GM18505 (cell line): ENCODE measurements around the gene SPC24.

Experiments used
- ATAC-seq: cut with Tn5 transposase; IDR thresholded peaks from one replicate; pipeline ENCODE4 v1.9.1; 2021; ENCODE audit not compliant: unreplicated experiment
- POLR2A ChIP-seq: IDR thresholded peaks from 4 replicates; pipeline ENCODE4 v1.6.1; 2011; ENCODE audit warnings: borderline replicate concordance; ENCODE audit not compliant: insufficient read depth, insufficient read length; ENCODE audit errors: extremely low read depth

The SPC24 gene

GRCh38 chr19:11197291-11198174 lies 42.0 kb upstream of the SPC24 start, which contains the start of gene KANK2:
Gene KANK2, minus strand, starts transcription at chr19:11197545. Its CDS starts 3,034 bp downstream, at chr19:11194511.
- TF ChIP-seq POLR2A = no peak
- peak; percentile 72 for ATAC-seq

GRCh38 chr19:11196406-11197287 lies 41.1 kb upstream of the SPC24 start:
- no peak for ATAC-seq
- TF ChIP-seq POLR2A = no peak

GRCh38 chr19:11195681-11196080 lies 40.1 kb upstream of the SPC24 start:
- no peak for ATAC-seq

GRCh38 chr19:11194656-11195558 lies 39.3 kb upstream of the SPC24 start:
- TF ChIP-seq POLR2A = no peak
- ATAC-seq = no peak

More at GRCh38 chr19:11195681-11196080, 40.1 kb upstream of the SPC24 start:
- TF ChIP-seq POLR2A = no peak

- no peak for TF ChIP-seq POLR2A
- ATAC-seq = no peak
These were observed 38.6 kb upstream of the SPC24 start for GRCh38 chr19:11194173-11194572.

GRCh38 chr19:11192957-11193939 lies 37.7 kb upstream of the SPC24 start:
- no peak for TF ChIP-seq POLR2A
- ATAC-seq = no peak

- no peak for ATAC-seq
- TF ChIP-seq POLR2A = no peak
These were observed 36.4 kb upstream of the SPC24 start for GRCh38 chr19:11191934-11192333.

GRCh38 chr19:11191273-11191755 lies 35.7 kb upstream of the SPC24 start:
- ATAC-seq = no peak
- no peak for TF ChIP-seq POLR2A

- ATAC-seq = no peak
- no peak for TF ChIP-seq POLR2A
These were observed 34.9 kb upstream of the SPC24 start for GRCh38 chr19:11190501-11190900.

GRCh38 chr19:11187441-11187840 lies 31.9 kb upstream of the SPC24 start:
- no peak for ATAC-seq
- no peak for TF ChIP-seq POLR2A

- TF ChIP-seq POLR2A = no peak
- no peak for ATAC-seq
These were observed 27.4 kb upstream of the SPC24 start for GRCh38 chr19:11182994-11183393.
